Measurements from ENCODE around the gene BLTP3B.

- TF ChIP-seq CTCF (IDR thresholded peaks at IDR 0.05): no peak
- no peak for TF ChIP-seq EP300 (IDR thresholded peaks at IDR 0.05)
Measured at GRCh38 chr12:100165356-100165755, 22.7 kb upstream of the BLTP3B start.
